Esophagus squamous epithelium (tissue), 4 donors: ENCODE data around the gene CNTNAP2.
"Not testable (repeated sequence)": the region's sequence is repeated elsewhere in the genome, so short reads cannot be mapped to it uniquely, and the experiment has no call there.

Source experiments
- CTCF ChIP-seq, 6 experiments: fragments of 450-650 bp in 4 of 6; fragments of 200-600 bp in 2 of 6; sonication (generic) in 2 of 6; IDR thresholded peaks; one replicate each; pipeline ENCODE4 v1.5.1; 2016 to 2019; ENCODE audit warnings: antibody characterized with exemption in 6 of 6, mild to moderate bottlenecking in 4 of 6, moderate library complexity in 4 of 6
- POLR2A ChIP-seq, 4 donors: fragments of 450-650 bp; IDR thresholded peaks; one replicate each; pipeline ENCODE4 v1.6.1; 2017; ENCODE audit warnings: antibody characterized with exemption in 4 of 4, mild to moderate bottlenecking in 4 of 4, moderate library complexity in 3 of 4

GRCh38 chr7:148465441-148465840 is 2348.8 kb downstream of the CNTNAP2 start:
- not testable (repeated sequence) for TF ChIP-seq CTCF, POLR2A (IDR thresholded peaks at IDR 0.05)
